ENCODE results near the gene FBXO2. TPM values are rescaled to one million over a fixed set of nuclear protein-coding genes. Genes with fewer than 3 reads are reported as not detected.

FBXO2 gene
- total RNA-seq, 2 donors from 2014 or later, result 14.1 to 16.9 TPM

- Histone ChIP-seq H3K27ac (no peak overlapping the region), H3K36me3 (no peaks in the 10 kb centered on the region), H3K9me3 (no peaks in the 10 kb centered on the region), H3K4me1 (replicated peaks) (no peaks in the 10 kb centered on the region), H3K27me3 (replicated peaks; ENCODE audit: insufficient read depth) (peaks cover 3% of the 10 kb centered on the region), H3K4me3 (no peak overlapping the region)
- TF ChIP-seq, protein P1, sequence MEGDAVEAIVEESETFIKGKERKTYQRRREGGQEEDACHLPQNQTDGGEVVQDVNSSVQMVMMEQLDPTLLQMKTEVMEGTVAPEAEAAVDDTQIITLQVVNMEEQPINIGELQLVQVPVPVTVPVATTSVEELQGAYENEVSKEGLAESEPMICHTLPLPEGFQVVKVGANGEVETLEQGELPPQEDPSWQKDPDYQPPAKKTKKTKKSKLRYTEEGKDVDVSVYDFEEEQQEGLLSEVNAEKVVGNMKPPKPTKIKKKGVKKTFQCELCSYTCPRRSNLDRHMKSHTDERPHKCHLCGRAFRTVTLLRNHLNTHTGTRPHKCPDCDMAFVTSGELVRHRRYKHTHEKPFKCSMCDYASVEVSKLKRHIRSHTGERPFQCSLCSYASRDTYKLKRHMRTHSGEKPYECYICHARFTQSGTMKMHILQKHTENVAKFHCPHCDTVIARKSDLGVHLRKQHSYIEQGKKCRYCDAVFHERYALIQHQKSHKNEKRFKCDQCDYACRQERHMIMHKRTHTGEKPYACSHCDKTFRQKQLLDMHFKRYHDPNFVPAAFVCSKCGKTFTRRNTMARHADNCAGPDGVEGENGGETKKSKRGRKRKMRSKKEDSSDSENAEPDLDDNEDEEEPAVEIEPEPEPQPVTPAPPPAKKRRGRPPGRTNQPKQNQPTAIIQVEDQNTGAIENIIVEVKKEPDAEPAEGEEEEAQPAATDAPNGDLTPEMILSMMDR (IDR thresholded peaks at IDR 0.05), result no peak
- no peak for TF ChIP-seq POLR2AphosphoS5 (IDR thresholded peaks at IDR 0.05)
- no peak for TF ChIP-seq POLR2A (IDR thresholded peaks at IDR 0.05)
- no peak for DNase-seq (ENCODE audit: low spot score)
- intact Hi-C loops (cut with DNase I), result no loop called here
- WGBS, result 69% methylated on average over 11 of the region's 11 CpGs
These were observed 19.6 kb downstream of the FBXO2 start for GRCh38 chr1:11634365-11635192.

DNA sequence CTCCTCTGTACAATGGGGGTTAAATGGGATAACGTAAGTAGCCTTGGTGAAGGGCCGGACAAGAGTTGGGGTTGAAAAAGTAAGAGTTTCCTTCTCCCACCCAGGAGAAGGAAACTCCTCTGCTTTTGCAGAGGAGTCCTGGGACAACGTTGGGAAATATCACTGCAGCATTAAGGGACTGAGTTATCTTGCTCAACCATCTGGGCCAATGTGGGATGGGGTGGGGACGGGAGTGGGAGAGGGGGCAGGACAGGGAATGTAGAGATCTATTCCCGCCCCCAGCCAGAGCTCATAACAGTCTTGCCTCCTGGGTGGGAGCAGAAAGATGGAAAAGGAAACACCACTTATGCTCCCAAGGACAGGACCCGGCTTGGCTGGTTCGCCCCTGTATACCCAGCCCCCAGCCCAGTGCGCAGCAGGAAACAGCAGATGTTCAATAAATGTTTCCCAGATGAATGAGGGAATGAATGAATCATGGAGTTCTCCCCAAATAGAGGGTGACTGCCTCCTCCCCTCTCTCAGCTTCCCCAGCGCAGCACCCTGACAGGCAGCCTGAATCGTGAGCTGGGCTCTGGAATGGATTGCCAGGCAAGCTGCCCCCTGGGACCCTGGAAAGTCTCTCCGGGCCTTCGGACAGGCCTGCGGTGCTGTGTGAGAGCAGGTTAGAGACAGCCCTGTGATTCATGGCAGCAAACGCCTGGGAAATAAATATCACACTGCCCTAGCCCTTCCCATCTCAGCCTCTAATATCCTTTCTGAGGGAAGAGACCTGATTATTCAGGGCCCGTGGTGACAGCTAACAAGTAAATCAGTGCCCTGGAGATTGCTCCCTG, 24.8 kb downstream of the FBXO2 start:
- DNase-seq (ENCODE audit: low spot score), result no peak
- peaks cover 5% of the 10 kb centered on the region for H3K27me3 ChIP-seq (replicated peaks; ENCODE audit: insufficient read depth)
- no peak overlapping the region for H3K4me3 ChIP-seq
- TF ChIP-seq, protein P1 (IDR thresholded peaks at IDR 0.05), result no peak
- TF ChIP-seq POLR2A (IDR thresholded peaks at IDR 0.05) (no peak), POLR2AphosphoS5 (IDR thresholded peaks at IDR 0.05) (no peak)
- H3K27ac ChIP-seq, result no peak overlapping the region
- 47% methylated on average over 15 of the region's 15 CpGs for WGBS
- intact Hi-C loops (cut with DNase I), result no loop called here
- no peaks in the 10 kb centered on the region for H3K36me3 ChIP-seq
- no peaks in the 10 kb centered on the region for H3K9me3 ChIP-seq
- no peaks in the 10 kb centered on the region for H3K4me1 ChIP-seq (replicated peaks)

GRCh38 chr1:11628767-11629166, 25.5 kb downstream of the FBXO2 start:
- peaks cover 4% of the 10 kb centered on the region for H3K27me3 ChIP-seq (replicated peaks; ENCODE audit: insufficient read depth)
- H3K4me3 ChIP-seq, result no peak overlapping the region
- no peak for TF ChIP-seq POLR2AphosphoS5 (IDR thresholded peaks at IDR 0.05)
- H3K36me3 ChIP-seq, result no peaks in the 10 kb centered on the region
- no peak for DNase-seq (ENCODE audit: low spot score)
- H3K4me1 ChIP-seq (replicated peaks), result no peaks in the 10 kb centered on the region
- intact Hi-C loops (cut with DNase I), result no loop called here
- 91% methylated on average over 7 of the region's 7 CpGs for WGBS
- no peak overlapping the region for H3K27ac ChIP-seq
- no peaks in the 10 kb centered on the region for H3K9me3 ChIP-seq

- DNase-seq (ENCODE audit: low spot score), result no peak
- H3K4me3 ChIP-seq, result no peak overlapping the region
- no peaks in the 10 kb centered on the region for H3K4me1 ChIP-seq (replicated peaks)
- H3K9me3 ChIP-seq, result no peaks in the 10 kb centered on the region
- no peak overlapping the region for H3K27ac ChIP-seq
- WGBS, result 61% methylated on average over 3 of the region's 3 CpGs
- no peak for TF ChIP-seq POLR2AphosphoS5 (IDR thresholded peaks at IDR 0.05)
- TF ChIP-seq, protein P1 (IDR thresholded peaks at IDR 0.05), result no peak
- intact Hi-C loops (cut with DNase I), result no loop called here
- peaks cover 2% of the 10 kb centered on the region for H3K27me3 ChIP-seq (replicated peaks; ENCODE audit: insufficient read depth)
- no peaks in the 10 kb centered on the region for H3K36me3 ChIP-seq
These were observed 27.7 kb downstream of the FBXO2 start for GRCh38 chr1:11626551-11626950.

DNA sequence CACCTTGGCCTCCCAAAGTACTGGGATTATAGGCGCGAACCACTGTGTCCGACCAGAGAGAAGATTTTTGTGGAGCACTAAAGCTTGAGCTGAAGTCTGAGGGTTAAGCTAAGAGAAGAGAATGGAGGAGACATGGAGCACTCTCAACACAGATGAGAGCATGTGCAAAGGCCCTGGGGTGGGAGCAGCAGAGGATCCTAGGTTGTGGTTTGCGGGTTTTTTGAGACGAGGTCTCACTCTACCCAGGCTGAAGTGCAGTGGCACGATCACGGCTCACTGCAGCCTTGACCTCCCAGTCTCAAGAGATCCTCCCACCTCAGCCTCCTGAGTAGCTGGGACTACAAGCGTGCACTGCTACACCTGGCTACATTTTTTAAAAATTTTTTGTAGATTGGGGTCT, 30.5 kb downstream of the FBXO2 start:
- H3K9me3 ChIP-seq, result no peaks in the 10 kb centered on the region
- H3K27ac ChIP-seq, result no peak overlapping the region
- H3K4me3 ChIP-seq, result no peak overlapping the region
- TF ChIP-seq, protein P1 (IDR thresholded peaks at IDR 0.05), result no peak
- TF ChIP-seq POLR2A (IDR thresholded peaks at IDR 0.05) (no peak), POLR2AphosphoS5 (IDR thresholded peaks at IDR 0.05) (no peak)
- WGBS, result 82% methylated on average over 8 of the region's 8 CpGs
- H3K4me1 ChIP-seq (replicated peaks), result no peaks in the 10 kb centered on the region
- intact Hi-C loops (cut with DNase I), result no loop called here
- H3K27me3 ChIP-seq (replicated peaks; ENCODE audit: insufficient read depth), result peaks cover 2% of the 10 kb centered on the region
- no peaks in the 10 kb centered on the region for H3K36me3 ChIP-seq
- DNase-seq (ENCODE audit: low spot score), result no peak

All from prostate gland (tissue), 2 donors.